NCI-H510A (cell line): Measurements from ENCODE around the gene ATG12.
A peak's percentile ranks its signal among the peaks of the same experiment; 100 is the strongest.
"Not testable (repeated sequence)": the region's sequence is repeated elsewhere in the genome, so short reads cannot be mapped to it uniquely, and the experiment has no call there.

ENCODE experiments used
- DNase-seq: peaks from one replicate; lab custom pipeline; 2025; lab: John Stamatoyannopoulos, UW

Gene ATG12

DNA sequence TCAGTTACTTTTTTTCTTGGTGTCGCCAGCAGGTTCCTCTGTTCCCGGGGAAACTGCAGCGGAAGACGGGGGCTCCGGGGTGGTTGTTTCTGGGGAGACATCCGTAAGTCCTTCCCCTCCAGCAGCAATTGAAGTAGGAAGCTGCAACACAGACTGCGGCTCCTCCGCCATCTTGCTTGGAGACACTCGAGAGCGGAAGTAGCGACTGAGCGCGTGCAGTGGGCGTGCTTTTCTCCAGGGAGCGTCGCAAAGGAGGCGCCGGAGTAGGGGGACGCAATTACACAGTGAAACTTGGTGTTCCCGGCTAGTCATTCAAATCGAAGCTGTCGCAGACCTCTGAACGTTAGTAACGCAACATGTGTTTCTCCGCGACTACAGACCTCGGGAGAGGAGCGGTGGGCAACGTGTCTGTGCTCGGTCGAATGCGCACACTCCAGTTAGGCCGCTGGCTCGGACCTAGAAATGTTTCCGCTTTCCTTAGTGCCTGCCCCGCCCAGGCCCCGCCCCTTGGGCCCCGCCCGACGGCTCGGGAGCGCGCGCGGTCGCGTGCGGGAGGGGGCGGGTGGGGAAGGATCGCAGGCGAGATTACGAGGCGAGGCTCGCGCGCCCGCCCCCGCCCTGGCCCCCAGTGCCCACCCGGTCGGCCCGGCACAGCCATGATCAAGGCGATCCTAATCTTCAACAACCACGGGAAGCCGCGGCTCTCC is at the start of gene ATG12, which contains the start of gene AP3S1:
Gene ATG12 (minus strand): TSS at position 184 of the 707 bp plus-strand sequence. CDS start 13 bp downstream, at position 171.
Gene AP3S1 (plus strand): TSS at position 554 of the 707 bp plus-strand sequence. CDS start 103 bp downstream, at position 657.
- peak; percentile 64 for DNase-seq

- DNase-seq: no peak
Measured at GRCh38 chr5:115888027-115888426, 46.7 kb upstream of the ATG12 start.

DNA sequence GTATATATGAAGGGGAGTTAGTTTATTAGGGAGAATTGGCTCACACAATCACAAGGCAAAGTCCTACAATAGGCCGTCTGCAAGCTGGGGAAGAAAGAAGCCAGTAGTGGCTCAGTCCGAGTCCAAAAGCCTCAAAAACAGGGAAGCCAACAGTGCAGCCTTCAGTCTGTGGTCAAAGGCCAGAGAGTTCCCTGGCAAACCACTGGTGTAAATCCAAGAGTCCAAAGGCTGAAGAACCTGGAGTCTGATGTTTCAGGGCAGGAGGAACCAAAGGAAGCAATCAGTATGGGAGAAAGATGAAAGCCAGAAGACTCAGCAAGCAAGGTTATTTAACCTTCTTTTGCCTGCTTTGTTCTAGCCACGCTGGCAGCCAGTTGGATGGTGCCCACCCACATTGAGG is 43.8 kb upstream of the ATG12 start:
- DNase-seq: not testable (repeated sequence)

DNA sequence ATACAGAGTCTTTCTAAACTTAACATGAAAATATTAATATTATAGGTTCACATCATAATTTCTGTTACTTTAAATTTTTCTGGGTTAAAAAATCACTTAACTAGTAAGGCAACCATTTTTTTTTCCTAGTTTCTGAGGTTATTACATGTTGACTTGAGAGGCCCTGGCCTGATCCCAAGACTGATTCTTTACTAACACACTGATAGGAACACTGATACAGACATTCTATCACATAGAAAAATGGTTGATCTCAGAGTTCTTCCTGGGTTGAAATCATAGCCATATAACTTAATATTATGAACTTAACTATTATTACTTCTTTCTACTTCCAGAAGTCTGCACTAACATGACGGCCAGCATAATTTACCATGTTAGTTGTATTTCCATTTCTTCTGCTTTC is 43.3 kb upstream of the ATG12 start:
- DNase-seq: no peak

GRCh38 chr5:115882434-115882833 is 41.1 kb upstream of the ATG12 start:
- not testable (repeated sequence) for DNase-seq

DNA sequence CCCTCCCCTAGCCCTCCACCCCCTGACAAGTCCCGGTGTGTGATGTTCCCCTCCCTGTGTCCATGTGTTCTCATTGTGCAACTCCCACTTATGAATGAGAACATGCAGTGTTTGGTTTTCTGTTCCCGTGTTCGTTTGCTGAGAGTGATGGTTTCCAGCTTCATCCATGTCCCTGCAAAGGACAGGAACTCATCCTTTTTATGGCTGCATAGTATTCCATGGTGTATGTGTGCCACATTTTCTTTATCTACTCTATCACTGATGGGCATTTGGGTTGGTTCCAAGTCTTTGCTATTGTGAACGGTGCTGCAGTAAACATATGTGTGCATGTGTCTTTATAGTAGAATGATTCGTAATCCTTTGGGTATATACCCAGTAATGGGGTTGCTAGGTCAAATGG is 36.0 kb upstream of the ATG12 start:
- DNase-seq: not testable (repeated sequence)

DNA sequence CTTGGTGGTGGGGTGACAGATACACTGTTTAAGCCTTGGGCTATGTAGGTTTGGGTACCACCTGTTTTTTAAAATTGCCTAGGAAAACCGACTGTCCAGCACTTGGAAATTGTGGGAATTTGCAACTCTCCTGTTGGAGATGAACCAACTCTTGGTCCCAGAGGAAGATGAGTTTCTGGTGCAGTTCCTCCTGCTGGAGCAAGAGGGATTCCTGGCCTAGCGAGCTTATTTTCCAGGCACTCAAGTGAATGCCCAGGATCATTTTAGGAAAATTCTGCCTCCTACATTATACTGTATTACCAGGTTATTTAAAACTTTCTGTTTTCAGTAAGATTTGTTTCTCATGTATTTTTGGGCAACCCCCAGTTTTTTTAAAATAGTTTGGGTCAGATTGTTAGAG is 34.1 kb upstream of the ATG12 start:
- DNase-seq: no peak

DNA sequence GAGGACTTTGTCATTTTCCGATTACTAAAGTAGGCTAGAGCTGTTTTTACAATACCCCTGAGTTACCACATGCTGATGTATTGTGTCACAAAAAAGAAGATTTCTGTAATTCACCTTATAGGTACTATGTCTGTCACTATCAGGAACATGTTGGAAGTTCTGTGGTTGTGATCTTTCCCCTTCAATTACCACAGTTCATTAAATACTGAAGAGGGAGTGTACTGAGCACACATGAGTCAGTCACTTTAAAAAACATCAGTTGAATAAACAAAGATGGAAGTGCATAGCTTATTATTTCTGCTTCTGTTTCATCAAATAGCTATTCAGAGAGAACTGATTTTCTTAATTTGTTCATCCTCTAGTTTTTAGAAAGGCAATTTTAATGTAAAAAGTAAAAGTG is 32.0 kb upstream of the ATG12 start:
- peak; percentile 1 for DNase-seq

DNA sequence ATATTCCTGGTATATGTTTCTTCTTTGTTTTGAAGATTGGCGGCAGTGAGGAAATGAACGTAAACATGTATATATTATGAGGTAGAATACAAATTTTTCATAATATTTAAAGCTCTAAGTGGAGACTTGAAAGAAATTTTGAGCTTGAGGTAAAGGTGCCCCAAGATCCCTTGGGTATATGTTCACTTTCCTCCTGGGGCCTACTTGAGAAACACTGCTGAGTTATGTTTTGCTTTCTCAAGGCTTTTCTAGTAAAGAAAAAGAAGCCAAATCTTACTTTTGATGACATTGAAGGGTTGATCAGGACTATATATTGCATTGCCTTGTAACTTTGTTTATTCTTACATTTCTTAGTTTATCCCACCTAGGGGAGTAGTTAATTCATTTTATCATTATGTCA is 31.1 kb upstream of the ATG12 start:
- DNase-seq: no peak

DNA sequence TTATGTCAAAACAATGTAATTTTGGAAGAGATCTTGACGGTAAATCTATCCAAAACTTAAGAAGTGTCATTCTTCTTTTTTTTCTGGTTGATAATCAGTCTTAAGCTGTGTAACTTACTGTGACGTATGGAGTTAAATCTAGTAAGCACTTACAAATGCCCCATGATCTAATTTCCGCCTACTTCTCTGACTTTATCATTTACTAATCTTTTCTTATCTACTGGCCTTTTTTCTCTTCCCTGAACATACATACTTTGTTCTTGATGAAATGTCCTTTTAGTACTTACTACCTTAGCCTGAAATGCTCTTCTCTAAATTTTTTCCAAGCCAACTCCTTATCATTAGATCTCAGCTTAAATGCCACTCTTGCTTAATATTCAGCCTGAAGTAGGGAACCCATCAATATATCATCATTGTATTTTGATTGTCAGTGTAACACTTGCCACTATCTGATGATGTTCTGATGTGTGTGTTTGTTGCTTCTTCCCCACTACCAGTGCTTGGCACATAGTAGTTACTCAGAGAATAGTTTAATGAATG is 28.0 kb upstream of the ATG12 start:
- no peak for DNase-seq

- no peak for DNase-seq
Measured at GRCh38 chr5:115859378-115859777, 18.0 kb upstream of the ATG12 start.

GRCh38 chr5:115858396-115858795 is 17.0 kb upstream of the ATG12 start:
- no peak for DNase-seq

DNA sequence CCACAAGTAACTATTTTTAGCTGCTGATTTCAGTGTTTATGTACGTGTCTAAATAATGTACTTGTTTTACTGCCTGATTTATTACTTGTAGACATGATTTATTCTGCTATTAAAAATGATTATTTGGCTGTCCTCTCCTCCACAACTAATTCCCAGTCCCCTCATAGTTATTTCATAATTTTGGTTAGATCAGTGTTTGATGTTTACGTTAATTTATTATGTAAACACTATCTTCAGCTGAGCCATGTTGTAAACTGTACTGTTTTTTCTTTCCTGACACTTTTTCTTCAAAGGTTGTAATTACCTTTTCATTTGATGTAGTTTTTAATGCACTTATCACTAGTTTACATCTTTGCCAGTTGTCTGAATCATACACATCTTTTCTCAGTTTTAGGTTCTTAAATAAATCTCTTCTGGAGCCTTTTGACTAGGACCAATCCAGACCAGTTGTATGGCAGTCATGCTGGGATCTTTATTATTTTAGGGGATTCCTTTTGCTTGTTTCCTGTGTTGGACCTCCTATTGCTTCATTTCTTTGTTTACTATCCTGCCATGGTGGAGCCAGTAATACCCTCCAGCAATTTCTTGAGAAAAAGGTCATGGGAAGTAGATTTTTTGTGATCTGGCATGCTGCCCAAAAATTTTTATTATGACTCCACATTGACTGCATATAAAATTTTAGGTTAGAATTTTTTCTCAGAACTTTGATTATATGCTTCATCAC is 16.4 kb upstream of the ATG12 start:
- DNase-seq: no peak

GRCh38 chr5:115857057-115857479 is 15.7 kb upstream of the ATG12 start:
- no peak for DNase-seq

DNA sequence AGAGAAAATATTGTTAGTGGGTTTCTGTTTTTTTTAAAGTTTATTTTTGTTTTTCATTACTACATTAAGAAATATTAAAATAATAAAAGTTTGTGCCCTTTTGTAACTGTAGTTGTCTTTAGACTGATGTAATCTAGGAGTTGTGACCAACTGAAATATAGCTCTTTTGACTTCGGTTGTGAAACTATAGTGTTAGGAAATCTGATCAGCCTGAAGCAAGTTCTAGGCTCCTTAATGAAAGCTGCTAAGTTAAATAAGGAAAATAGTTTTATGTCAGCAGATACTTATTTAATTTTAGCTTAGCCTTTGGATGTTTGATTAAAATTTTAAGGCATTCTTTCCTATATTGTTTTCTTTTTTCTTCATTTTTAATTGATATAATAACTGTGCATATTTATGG is 14.6 kb upstream of the ATG12 start:
- no peak for DNase-seq

DNA sequence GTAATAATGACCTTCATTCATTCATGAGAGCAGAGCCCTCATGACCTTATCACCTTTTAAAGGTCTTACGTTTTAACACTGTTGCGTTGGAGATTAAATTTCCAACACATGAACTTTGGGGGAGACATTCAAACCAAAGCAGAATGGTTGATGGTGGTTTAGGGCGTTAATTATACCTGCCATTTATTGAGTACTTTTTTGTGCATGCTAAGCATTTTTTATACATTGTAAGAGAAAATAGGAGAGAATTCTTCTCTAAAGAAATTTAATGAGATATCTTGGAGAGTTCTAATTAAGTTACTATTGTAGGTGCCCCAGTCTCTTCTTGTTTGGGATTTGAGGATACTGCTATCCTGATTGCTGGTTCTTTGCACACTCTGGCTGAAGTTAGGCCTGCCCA is 12.8 kb upstream of the ATG12 start:
- DNase-seq: no peak

DNA sequence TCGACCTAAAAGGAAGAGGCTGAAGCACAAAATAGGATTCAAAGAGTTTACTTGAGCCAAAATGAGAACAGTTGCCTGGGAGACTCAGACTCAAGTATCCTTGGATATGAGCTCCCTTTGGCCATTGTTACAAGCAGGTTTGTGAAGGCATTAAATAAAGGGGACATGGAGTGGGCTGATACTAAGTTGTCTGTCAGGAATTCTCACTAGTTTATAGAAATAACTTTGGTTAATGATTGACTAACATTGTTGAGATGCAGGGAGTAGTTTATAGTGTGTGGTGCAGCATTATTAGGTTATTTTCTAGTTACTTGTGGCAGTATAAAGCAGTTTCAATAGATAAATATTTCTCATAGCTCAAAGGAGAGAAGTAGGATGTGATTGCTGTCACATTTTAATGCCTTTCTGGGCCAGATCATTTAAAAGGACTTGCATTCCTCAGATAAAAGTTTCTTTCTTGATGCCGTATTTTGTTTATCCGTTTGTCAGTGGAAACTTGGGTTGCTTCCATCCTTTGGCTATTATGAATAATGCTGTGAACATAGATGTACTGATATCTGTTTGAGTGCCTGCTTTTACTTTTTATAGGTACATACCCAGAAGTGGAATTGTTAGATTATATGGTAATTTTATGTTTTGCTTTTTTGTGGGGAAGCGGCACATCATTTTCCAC is 9.5 kb upstream of the ATG12 start:
- DNase-seq: no peak

- no peak for DNase-seq
Measured at GRCh38 chr5:115849258-115849798, 8.0 kb upstream of the ATG12 start.

DNA sequence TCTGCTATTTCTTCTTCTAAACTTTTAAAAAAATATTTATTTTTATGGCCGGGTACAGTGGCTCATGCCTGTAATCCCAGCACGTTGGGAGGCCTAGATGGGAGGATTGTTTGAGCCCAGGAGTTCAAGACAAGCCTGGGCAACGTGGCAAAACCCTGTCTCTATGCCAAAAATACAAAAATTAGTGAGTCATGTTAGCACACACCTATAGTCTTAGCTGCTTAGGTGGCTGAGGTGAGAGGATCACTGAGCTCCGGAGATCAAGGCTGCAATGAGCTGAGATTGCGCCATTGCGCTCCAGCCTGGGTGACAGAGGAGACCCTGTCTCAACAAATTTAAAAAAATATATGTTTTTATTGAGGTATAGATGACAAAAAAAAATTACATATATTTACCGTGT is 5.9 kb upstream of the ATG12 start:
- no peak for DNase-seq

- DNase-seq: no peak
Measured at GRCh38 chr5:115844321-115844817, 3.0 kb upstream of the ATG12 start.

- DNase-seq: no peak
Measured at GRCh38 chr5:115843444-115844130, 2.2 kb upstream of the ATG12 start.

GRCh38 chr5:115842952-115843351 is 1.6 kb upstream of the ATG12 start:
- DNase-seq: no peak
